Stimulated activated naive CD4-positive, alpha-beta T cell (primary cell): Measurements from ENCODE around the gene ARL5B.

Source experiments
- DNase-seq, 6 experiments: peaks; one replicate each; lab custom pipeline; 2025; lab: John Stamatoyannopoulos, UW

ARL5B gene

GRCh38 chr10:18703521-18703920 lies 44.3 kb downstream of the ARL5B start:
- DNase-seq = no peak

- no peak for DNase-seq
Measured at GRCh38 chr10:18710201-18710653, 51.0 kb downstream of the ARL5B start.

GRCh38 chr10:18713077-18713476 lies 53.8 kb downstream of the ARL5B start:
- DNase-seq = no peak

- no peak for DNase-seq
Measured at GRCh38 chr10:18718991-18719390, 59.8 kb downstream of the ARL5B start.

- no peak for DNase-seq
Measured at GRCh38 chr10:18719811-18720210, 60.6 kb downstream of the ARL5B start.

- no peak for DNase-seq
Measured at GRCh38 chr10:18721067-18721466, 61.8 kb downstream of the ARL5B start.

GRCh38 chr10:18723801-18724200 lies 64.6 kb downstream of the ARL5B start:
- no peak for DNase-seq
